H9 (cell line): Measurements from ENCODE around the gene CDH4. TPM values are rescaled to one million over a fixed set of nuclear protein-coding genes. Genes with fewer than 3 reads are reported as not detected.
A peak's percentile ranks its signal among the peaks of the same experiment; 100 is the strongest.

ENCODE experiments used
- DNase-seq: peaks from one replicate; pipeline ENCODE4 v3.0.0-alpha.2; 2017
- H2AFZ ChIP-seq: one replicate; pipeline ENCODE4 v1.6.1; 2013; ENCODE audit warnings: mild to moderate bottlenecking, low read length, control low read depth, moderate library complexity
- H2AK5ac ChIP-seq: 2 replicates; pipeline ENCODE4 v1.6.1; 2013; ENCODE audit warnings: low read length, control low read depth, mixed read lengths; ENCODE audit not compliant: insufficient read length
- H2BK120ac ChIP-seq: one replicate; pipeline ENCODE4 v1.6.1; 2013; ENCODE audit warnings: low read depth, mild to moderate bottlenecking, low read length, control low read depth, inconsistent platforms; ENCODE audit not compliant: poor library complexity, severe bottlenecking
- H2BK12ac ChIP-seq: 2 replicates; pipeline ENCODE4 v1.6.1; 2013; ENCODE audit warnings: low read length, control low read depth, mixed read lengths, low read depth; ENCODE audit not compliant: insufficient read length
- H2BK15ac ChIP-seq: 2 replicates; pipeline ENCODE4 v1.6.1; 2013; ENCODE audit warnings: low read depth, low read length, control low read depth
- H2BK20ac ChIP-seq: one replicate; pipeline ENCODE4 v1.6.1; 2013; ENCODE audit warnings: low read depth, mild to moderate bottlenecking, low read length, control low read depth, inconsistent platforms; ENCODE audit not compliant: poor library complexity, severe bottlenecking
- H2BK5ac ChIP-seq: 2 replicates; pipeline ENCODE4 v1.6.1; 2013; ENCODE audit warnings: low read length, control low read depth, mixed read lengths; ENCODE audit not compliant: insufficient read length
- H3K14ac ChIP-seq: 2 replicates; pipeline ENCODE4 v1.6.1; 2013; ENCODE audit warnings: low read length, control low read depth; ENCODE audit not compliant: insufficient read depth
- H3K18ac ChIP-seq: 2 replicates; pipeline ENCODE4 v1.6.1; 2013; ENCODE audit warnings: low read depth, mild to moderate bottlenecking, mixed read lengths, low read length, control low read depth; ENCODE audit not compliant: insufficient read length
- H3K23ac ChIP-seq: 2 replicates; pipeline ENCODE4 v1.6.1; 2013; ENCODE audit warnings: low read length, control low read depth, mixed read lengths, low read depth; ENCODE audit not compliant: insufficient read length
- H3K23me2 ChIP-seq: 2 replicates; pipeline ENCODE4 v1.6.1; 2013; ENCODE audit warnings: low read depth, mild to moderate bottlenecking, mixed read lengths, low read length, control low read depth; ENCODE audit not compliant: insufficient read length, poor library complexity, severe bottlenecking
- H3K27ac ChIP-seq: 2 replicates; pipeline ENCODE4 v1.5.1; 2013; ENCODE audit warnings: low read length, control low read depth, mixed read lengths, low read depth; ENCODE audit not compliant: insufficient read length
- H3K27me3 ChIP-seq: 2 replicates; pipeline ENCODE4 v1.6.1; 2013; ENCODE audit warnings: low read length, control low read depth, inconsistent platforms; ENCODE audit not compliant: insufficient read depth
- H3K4ac ChIP-seq: 2 replicates; pipeline ENCODE4 v1.6.1; 2013; ENCODE audit warnings: low read depth, mild to moderate bottlenecking, control low read depth, inconsistent platforms, low read length, moderate library complexity
- H3K4me1 ChIP-seq: 2 replicates; pipeline ENCODE4 v1.6.1; 2013; ENCODE audit warnings: low read length, control low read depth, inconsistent platforms; ENCODE audit not compliant: insufficient read depth
- H3K4me2 ChIP-seq: 2 replicates; pipeline ENCODE4 v1.6.1; 2013; ENCODE audit warnings: low read length, control low read depth, mixed read lengths; ENCODE audit not compliant: insufficient read length, insufficient read depth
- H3K56ac ChIP-seq: 2 replicates; pipeline ENCODE4 v1.6.1; 2013; ENCODE audit warnings: low read depth, mild to moderate bottlenecking, mixed read lengths, low read length, control low read depth; ENCODE audit not compliant: insufficient read length
- H3K79me1 ChIP-seq: 2 replicates; pipeline ENCODE4 v1.6.1; 2013; ENCODE audit warnings: low read depth, mild to moderate bottlenecking, moderate library complexity, low read length, control low read depth, inconsistent platforms; ENCODE audit not compliant: insufficient read depth, poor library complexity, severe bottlenecking
- H3K79me2 ChIP-seq: 2 replicates; pipeline ENCODE4 v1.6.1; 2013; ENCODE audit warnings: low read length, control low read depth, inconsistent platforms; ENCODE audit not compliant: insufficient read depth
- H3K9ac ChIP-seq: 2 replicates; pipeline ENCODE4 v1.6.1; 2013; ENCODE audit warnings: low read length, control low read depth, mixed read lengths; ENCODE audit not compliant: insufficient read length; ENCODE audit errors: extremely low read depth
- H3K9me3 ChIP-seq: one replicate; pipeline ENCODE4 v1.6.1; 2013; ENCODE audit warnings: low read depth, low read length, inconsistent platforms; ENCODE audit not compliant: control insufficient read depth
- H3T11ph ChIP-seq: one replicate; pipeline ENCODE4 v1.6.1; 2013; ENCODE audit warnings: mild to moderate bottlenecking, low read length, control low read depth, inconsistent platforms
- H4K20me1 ChIP-seq: one replicate; pipeline ENCODE4 v1.6.1; 2013; ENCODE audit not compliant: control insufficient read depth, insufficient read length, insufficient read depth
- H4K5ac ChIP-seq: 2 replicates; pipeline ENCODE4 v1.6.1; 2013; ENCODE audit warnings: low read depth, mild to moderate bottlenecking, mixed read lengths, low read length, control low read depth; ENCODE audit not compliant: insufficient read length
- H4K8ac ChIP-seq: replicated peaks from 2 replicates; pipeline ENCODE4 v1.6.1; 2013; ENCODE audit warnings: low read length, control low read depth, mixed read lengths, low read depth; ENCODE audit not compliant: insufficient read length
- H4K91ac ChIP-seq: 2 replicates; pipeline ENCODE4 v1.6.1; 2013; ENCODE audit warnings: low read depth, mild to moderate bottlenecking, moderate library complexity, mixed read lengths, low read length, control low read depth; ENCODE audit not compliant: insufficient read length
- H3K27ac Mint-ChIP-seq, 3 experiments: 2 replicates in 2 of 3; 3 replicates in 1 of 3; pipeline ENCODE4 v1.8.0; 2020 to 2021; ENCODE audit warnings: mixed read lengths in 3 of 3, mild to moderate bottlenecking in 1 of 3, moderate library complexity in 1 of 3
- H3K27me3 Mint-ChIP-seq: 2 replicates; pipeline ENCODE4 v1.8.0; 2021; ENCODE audit warnings: low read depth, mild to moderate bottlenecking, moderate library complexity, mixed read lengths
- H3K36me3 Mint-ChIP-seq, 3 experiments: 2 replicates in 2 of 3; 3 replicates in 1 of 3; pipeline ENCODE4 v1.8.0; 2020 to 2021; ENCODE audit warnings: low read depth in 3 of 3, mixed read lengths in 3 of 3; ENCODE audit not compliant: insufficient read depth in 1 of 3
- H3K4me1 Mint-ChIP-seq, 2 experiments: 2 replicates each; pipeline ENCODE4 v1.8.0; 2020; ENCODE audit warnings: mixed read lengths in 2 of 2
- H3K4me3 Mint-ChIP-seq, 2 experiments: 2 replicates in 1 of 2; 3 replicates in 1 of 2; pipeline ENCODE4 v1.8.0; 2020 to 2021; ENCODE audit warnings: mild to moderate bottlenecking in 2 of 2, mixed read lengths in 2 of 2, moderate library complexity in 1 of 2
- H3K9me3 Mint-ChIP-seq, 2 experiments: 2 replicates in 1 of 2; 3 replicates in 1 of 2; pipeline ENCODE4 v1.8.0; 2020; ENCODE audit warnings: mild to moderate bottlenecking in 2 of 2, mixed read lengths in 2 of 2, moderate library complexity in 1 of 2
- WGBS: extraction: QIAGEN DNeasy Blood & Tissue Kit; methylation state at CpG from one replicate; pipeline ENCODE4 v1.1.7; 2013; ENCODE audit warnings: missing lambda C conversion rate, low lambda C conversion rate, mixed read lengths; ENCODE audit not compliant: insufficient read length; ENCODE audit errors: extremely low coverage; 5-methylcytosine and 5-hydroxymethylcytosine counted together
- total RNA-seq: library from RNA; stranded (reverse); gene quantifications from 2 replicates; pipeline ENCODE4 v1.2.1, GENCODE V29; 2021
- TF ChIP-seq, protein P1 (sequence below): fragments of 200-600 bp; sonication (generic); conservative IDR thresholded peaks from 3 replicates; pipeline ENCODE4 v1.8.0; 2021; ENCODE audit warnings: antibody characterized with exemption, mild to moderate bottlenecking

Gene CDH4
- total RNA-seq, 1 experiment from 2014 or later: 3.0 TPM

DNA sequence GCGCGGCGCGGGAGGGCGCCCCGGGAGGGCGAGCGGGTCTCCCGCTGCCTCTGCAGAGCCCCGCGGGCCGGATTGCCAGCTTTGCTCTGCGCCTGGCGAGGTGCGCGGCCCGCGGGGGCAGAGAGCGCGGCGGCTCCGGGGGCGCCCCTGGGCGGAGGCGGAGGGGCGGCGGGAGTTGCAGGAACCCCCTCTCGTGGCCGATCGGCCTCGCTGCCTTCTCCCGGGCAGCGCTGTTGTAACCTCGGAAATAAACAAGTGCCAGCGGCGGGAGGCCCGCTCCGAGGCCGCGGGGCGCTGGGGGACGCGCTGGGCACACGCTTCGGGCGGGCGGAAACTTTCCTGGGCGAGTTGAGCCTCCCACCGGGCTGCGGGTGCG is 1.2 kb downstream of the CDH4 start:
- Histone ChIP-seq H4K5ac (no peak overlapping the region), H3K4me1 (peaks cover 4% of the 10 kb centered on the region; the same call in 1 of the 2 replicates), H3K9me3 (no peaks in the 10 kb centered on the region), H4K20me1 (peaks cover 2% of the 10 kb centered on the region), H3K18ac (no peak overlapping the region), H3K4ac (no peak overlapping the region), H2AK5ac (no peak overlapping the region), H2BK20ac (no peak overlapping the region), H4K91ac (no peak overlapping the region), H3K79me1 (no peaks in the 10 kb centered on the region), H3K23me2 (peaks cover 16% of the 10 kb centered on the region), H2BK15ac (no peak overlapping the region), H3K14ac (no peak overlapping the region), H3K23ac (no peak overlapping the region), H2BK5ac (no peak overlapping the region), H3K4me2 (peak overlapping the region; percentile 56), H2BK120ac (no peak overlapping the region), H3T11ph (no peak overlapping the region), H3K56ac (no peak overlapping the region), H3K27me3 (peaks cover 26% of the 10 kb centered on the region), H2BK12ac (no peak overlapping the region), H3K9ac (no peak overlapping the region), H4K8ac (no peak overlapping the region), H3K79me2 (no peaks in the 10 kb centered on the region), H2AFZ (no peak overlapping the region), H3K27ac (no peak overlapping the region)
- H3K9me3 Mint-ChIP-seq: peaks cover 0 to 1% of the 10 kb centered on the region in 2 experiments; a peak in 1 of 5 replicates
- peak overlapping the region; percentile 52 to 74 for H3K4me3 Mint-ChIP-seq
- H3K36me3 Mint-ChIP-seq: peaks cover 9 to 28% (median 15%) of the 10 kb centered on the region in 3 experiments; a peak in 6 of 7 replicates
- no peak overlapping the region for H3K27ac Mint-ChIP-seq
- no CpG with 5 or more reads among the region's 51 CpGs for WGBS
- H3K4me1 Mint-ChIP-seq: peaks cover 15 to 19% of the 10 kb centered on the region in 2 experiments
- H3K27me3 Mint-ChIP-seq: peaks cover 83% of the 10 kb centered on the region
- TF ChIP-seq, protein P1, sequence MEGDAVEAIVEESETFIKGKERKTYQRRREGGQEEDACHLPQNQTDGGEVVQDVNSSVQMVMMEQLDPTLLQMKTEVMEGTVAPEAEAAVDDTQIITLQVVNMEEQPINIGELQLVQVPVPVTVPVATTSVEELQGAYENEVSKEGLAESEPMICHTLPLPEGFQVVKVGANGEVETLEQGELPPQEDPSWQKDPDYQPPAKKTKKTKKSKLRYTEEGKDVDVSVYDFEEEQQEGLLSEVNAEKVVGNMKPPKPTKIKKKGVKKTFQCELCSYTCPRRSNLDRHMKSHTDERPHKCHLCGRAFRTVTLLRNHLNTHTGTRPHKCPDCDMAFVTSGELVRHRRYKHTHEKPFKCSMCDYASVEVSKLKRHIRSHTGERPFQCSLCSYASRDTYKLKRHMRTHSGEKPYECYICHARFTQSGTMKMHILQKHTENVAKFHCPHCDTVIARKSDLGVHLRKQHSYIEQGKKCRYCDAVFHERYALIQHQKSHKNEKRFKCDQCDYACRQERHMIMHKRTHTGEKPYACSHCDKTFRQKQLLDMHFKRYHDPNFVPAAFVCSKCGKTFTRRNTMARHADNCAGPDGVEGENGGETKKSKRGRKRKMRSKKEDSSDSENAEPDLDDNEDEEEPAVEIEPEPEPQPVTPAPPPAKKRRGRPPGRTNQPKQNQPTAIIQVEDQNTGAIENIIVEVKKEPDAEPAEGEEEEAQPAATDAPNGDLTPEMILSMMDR: peak; percentile 55
- DNase-seq: peak; percentile 48
